Adrenal gland (tissue), 12 donors: Measurements from ENCODE around the gene NHS. TPM values are rescaled to one million over a fixed set of nuclear protein-coding genes. Genes with fewer than 3 reads are reported as not detected.

Experiments used
- DNase-seq, 7 donors: peaks; one replicate each; pipeline ENCODE4 v3.0.0-alpha.2; 2019 to 2020
- H3K27ac ChIP-seq, 5 donors: fragments of 200-600 bp; sonication (generic) in 4 of 5; 1 replicate in 3 of 5; 2 replicates in 2 of 5; pipeline versions ENCODE4 v1.5.1 to v1.8.0; 2016 to 2020; ENCODE audit warnings: mild to moderate bottlenecking in 1 of 5
- H3K27me3 ChIP-seq: fragments of 200-600 bp; 2 replicates; pipeline ENCODE4 v1.8.0; 2021
- H3K36me3 ChIP-seq, 2 donors: fragments of 200-600 bp; replicated peaks in 1 of 2; 1 replicate in 1 of 2; 2 replicates in 1 of 2; pipeline versions ENCODE4 v1.5.1 to v1.8.0; 2018 to 2022
- H3K4me1 ChIP-seq, 2 donors: fragments of 200-600 bp; replicated peaks in 1 of 2; 1 replicate in 1 of 2; 2 replicates in 1 of 2; pipeline versions ENCODE4 v1.5.1 to v1.8.0; 2018 to 2021
- H3K4me3 ChIP-seq, 4 donors: fragments of 200-600 bp; sonication (generic) in 3 of 4; one replicate each; pipeline ENCODE4 v1.5.1; 2016 to 2018
- H3K9me3 ChIP-seq, 3 donors: fragments of 200-600 bp; sonication (generic) in 1 of 3; replicated peaks in 1 of 3; 1 replicate in 2 of 3; 2 replicates in 1 of 3; pipeline versions ENCODE4 v1.5.1 to v1.8.0; 2016 to 2021
- CTCF ChIP-seq, 6 experiments: fragments of 450-650 bp in 4 of 6; fragments of 200-600 bp in 2 of 6; sonication (generic) in 1 of 6; IDR thresholded peaks; 1 replicate in 5 of 6; 2 replicates in 1 of 6; pipeline versions ENCODE4 v1.5.1 to v1.8.0; 2016 to 2021; ENCODE audit warnings: antibody characterized with exemption in 6 of 6, mild to moderate bottlenecking in 2 of 6, moderate library complexity in 1 of 6
- POLR2A ChIP-seq, 2 donors: fragments of 450-650 bp; IDR thresholded peaks; one replicate each; pipeline ENCODE4 v1.6.1; 2017; ENCODE audit warnings: antibody characterized with exemption in 2 of 2, mild to moderate bottlenecking in 2 of 2, moderate library complexity in 1 of 2
- WGBS, 4 donors: extraction: QIAGEN DNeasy Blood & Tissue Kit in 2 of 4; methylation state at CpG; one replicate each; pipeline versions ENCODE4 v1.1.5 to v1.1.7; 2013 to 2017; 5-methylcytosine and 5-hydroxymethylcytosine counted together
- intact Hi-C, 2 donors: fragments of 100-400 bp; cut with DNase I; formaldehyde crosslinking; loops; one replicate each; pipeline versions ENCODE4 v1.14.1 to v1.15.0; 2022 to 2023
- polyA plus RNA-seq, 3 donors: library from polyadenylated mRNA; stranded (reverse); fragments of 200-250 nt in 2 of 3; fragments of 350-450 nt in 1 of 3; fragmentation: Illumina TruSeq in 1 of 3; extraction: RNeasy Lipid Tissue Mini Kit (QIAGEN cat#74804) in 1 of 3; gene quantifications; one replicate each; pipeline ENCODE4 v1.2.3, GENCODE V29; 2013 to 2014
- total RNA-seq, 9 donors: library from RNA; depleted of rRNA in 4 of 9; stranded (reverse); fragments of >200 nt in 4 of 9; fragments of 120-200 nt in 1 of 9; fragmentation: NEBNext Ultra II Directional in 1 of 9; extraction: Animal tissue kit (Norgen Biotek cat#: 25700) in 1 of 9; gene quantifications; one replicate each; pipeline versions ENCODE4 v1.1.0 to v1.2.4, GENCODE V29; 2013 to 2023
- donor health status: healthy with polysubstance abuse.
- donor health status: Bipolar disorder and iron deficiency.
- donor health status: DM: yes; HTN: yes; CAD: no.
- donor health status: DM: no; HTN: no; CAD: no.
- donor health status: DM: no; HTN: no; CAD: no.
- donor health status: DM: yes; HTN: yes; CAD: no.

Gene NHS
- total and polyA plus RNA-seq, 12 donors = 4.4 to 12.5 (median 6.8) TPM

- Histone ChIP-seq H3K36me3 (no peaks in the 10 kb centered on the region), H3K27ac (no peak overlapping the region), H3K9me3 (no peaks in the 10 kb centered on the region), H3K4me1 (no peaks in the 10 kb centered on the region), H3K27me3 (no peaks in the 10 kb centered on the region), H3K4me3 (no peak overlapping the region)
- DNase-seq = no peak
- intact Hi-C loops = no loop called here
- TF ChIP-seq CTCF (IDR thresholded peaks at IDR 0.05) (no peak), POLR2A (IDR thresholded peaks at IDR 0.05) (no peak)
- WGBS, 4 donors = 36 to 50% (median 47%) methylated on average over 1 of the region's 1 CpG
These were observed 84.7 kb downstream of the NHS start for GRCh38 chrX:17459661-17460060.

GRCh38 chrX:17462881-17463280 lies 87.9 kb downstream of the NHS start:
- H3K9me3 ChIP-seq = no peaks in the 10 kb centered on the region
- WGBS, 4 donors = 86 to 100% (median 96%) methylated on average over 1 of the region's 1 CpG
- no peak for TF ChIP-seq POLR2A (IDR thresholded peaks at IDR 0.05)
- TF ChIP-seq CTCF (IDR thresholded peaks at IDR 0.05) = no peak
- H3K27me3 ChIP-seq = no peaks in the 10 kb centered on the region
- H3K36me3 ChIP-seq = no peaks in the 10 kb centered on the region
- no peak overlapping the region for H3K4me3 ChIP-seq
- no peak overlapping the region for H3K27ac ChIP-seq
- no peaks in the 10 kb centered on the region for H3K4me1 ChIP-seq
- DNase-seq = no peak
- intact Hi-C loops = no loop called here

GRCh38 chrX:17464194-17464593 lies 89.2 kb downstream of the NHS start:
- Histone ChIP-seq H3K4me1 (no peaks in the 10 kb centered on the region), H3K4me3 (no peak overlapping the region), H3K9me3 (no peaks in the 10 kb centered on the region), H3K27me3 (no peaks in the 10 kb centered on the region), H3K27ac (no peak overlapping the region), H3K36me3 (no peaks in the 10 kb centered on the region)
- TF ChIP-seq CTCF (IDR thresholded peaks at IDR 0.05) (no peak), POLR2A (IDR thresholded peaks at IDR 0.05) (no peak)
- peak in 1 of 7 donors; percentile 21 for DNase-seq
- intact Hi-C loops = no loop called here

DNA sequence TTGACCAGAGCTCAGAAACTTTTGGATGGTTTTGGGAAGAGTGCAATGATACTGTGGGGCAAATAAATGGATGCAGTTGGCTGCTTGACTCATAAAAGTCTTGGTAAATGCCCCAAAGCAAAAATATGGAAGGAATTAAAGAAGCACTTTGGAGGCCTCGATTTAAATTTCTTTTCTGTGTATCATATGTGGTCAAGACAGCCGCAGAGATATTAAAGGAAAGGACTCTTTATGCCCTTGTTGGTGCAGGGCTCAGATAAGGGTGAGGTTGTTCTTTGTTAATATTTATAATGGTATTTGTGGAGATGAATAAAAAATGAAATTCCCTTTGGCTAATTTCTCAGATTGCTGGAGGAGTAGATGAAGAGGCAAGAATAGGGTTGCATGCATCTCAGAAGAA lies 90.2 kb downstream of the NHS start:
- DNase-seq = no peak
- WGBS, 4 donors = 75 to 100% (median 85%) methylated on average over 2 of the region's 2 CpGs
- intact Hi-C loops = no loop called here

More for the DNA sequence above, 90.2 kb downstream of the NHS start:
- Histone ChIP-seq H3K27me3 (peaks cover 5% of the 10 kb centered on the region), H3K4me3 (no peak overlapping the region), H3K4me1 (no peaks in the 10 kb centered on the region), H3K36me3 (no peaks in the 10 kb centered on the region), H3K27ac (no peak overlapping the region), H3K9me3 (no peaks in the 10 kb centered on the region)
- TF ChIP-seq CTCF (IDR thresholded peaks at IDR 0.05) = no peak
- no peak for TF ChIP-seq POLR2A (IDR thresholded peaks at IDR 0.05)
